HEK293T (cell line): ENCODE results near the gene LYRM2.

Source experiments
- ARNT ChIP-seq: fragments of 450-650 bp; IDR thresholded peaks from 2 replicates; pipeline ENCODE4 v1.6.1; 2017; ENCODE audit warnings: mild to moderate bottlenecking
- BHLHE40 ChIP-seq: fragments of 450-650 bp; IDR thresholded peaks from 2 replicates; pipeline ENCODE4 v1.6.1; 2016; ENCODE audit warnings: mild to moderate bottlenecking, moderate library complexity, borderline replicate concordance
- CTBP1 ChIP-seq: fragments of 450-650 bp; IDR thresholded peaks from 2 replicates; pipeline ENCODE4 v1.6.1; 2016; ENCODE audit warnings: borderline replicate concordance
- ELF4 ChIP-seq: fragments of 450-650 bp; IDR thresholded peaks from 2 replicates; pipeline ENCODE4 v1.6.1; 2017; ENCODE audit warnings: antibody characterized with exemption
- FOXM1 ChIP-seq: fragments of 450-650 bp; IDR thresholded peaks from 2 replicates; pipeline ENCODE4 v1.6.1; 2017; ENCODE audit warnings: mild to moderate bottlenecking, borderline replicate concordance
- HDGF ChIP-seq: fragments of 450-650 bp; IDR thresholded peaks from 2 replicates; pipeline ENCODE4 v1.6.1; 2017; ENCODE audit warnings: antibody characterized with exemption, borderline replicate concordance
- L3MBTL2 ChIP-seq: fragments of 450-650 bp; conservative IDR thresholded peaks from 2 replicates; pipeline ENCODE4 v1.6.1; 2016; ENCODE audit warnings: mild to moderate bottlenecking
- LEF1 ChIP-seq: fragments of 450-650 bp; IDR thresholded peaks from 2 replicates; pipeline ENCODE4 v1.6.1; 2017; ENCODE audit warnings: mild to moderate bottlenecking, borderline replicate concordance
- NFRKB ChIP-seq: fragments of 450-650 bp; IDR thresholded peaks from 2 replicates; pipeline ENCODE4 v1.6.1; 2016; ENCODE audit warnings: mild to moderate bottlenecking, moderate library complexity
- PKNOX1 ChIP-seq: fragments of 450-650 bp; IDR thresholded peaks from 2 replicates; pipeline ENCODE4 v1.6.1; 2016
- SP1 ChIP-seq: fragments of 450-650 bp; IDR thresholded peaks from 2 replicates; pipeline ENCODE4 v1.6.1; 2017
- SUZ12 ChIP-seq: fragments of 450-650 bp; IDR thresholded peaks from 2 replicates; pipeline ENCODE4 v1.6.1; 2016; ENCODE audit warnings: mild to moderate bottlenecking
- TARDBP ChIP-seq: fragments of 450-650 bp; IDR thresholded peaks from 2 replicates; pipeline ENCODE4 v1.6.1; 2016

GRCh38 chr6:89599727-89600126 lies 38.8 kb downstream of the LYRM2 start:
- no peak for TF ChIP-seq ARNT
- no peak for TF ChIP-seq PKNOX1
- no peak for TF ChIP-seq SP1
- no peak for TF ChIP-seq SUZ12
- TF ChIP-seq NFRKB: no peak
- TF ChIP-seq TARDBP: no peak
- TF ChIP-seq ELF4: no peak
- no peak for TF ChIP-seq FOXM1
- no peak for TF ChIP-seq HDGF
- no peak for TF ChIP-seq BHLHE40
- TF ChIP-seq LEF1: no peak
- no peak for TF ChIP-seq CTBP1
- TF ChIP-seq L3MBTL2: no peak
